ENCODE measurements around the gene GSAP.

- TF ChIP-seq CTCF (IDR thresholded peaks at IDR 0.05), result no peak
- TF ChIP-seq POLR2A (IDR thresholded peaks at IDR 0.05), result no peak
These were observed 45.7 kb upstream of the GSAP start for GRCh38 chr7:77461842-77462241.

Data from lower leg skin (tissue), 3 donors.